NK-92 (cell line): ENCODE measurements around the gene LCOR.
"Not testable (repeated sequence)": the region's sequence is repeated elsewhere in the genome, so short reads cannot be mapped to it uniquely, and the experiment has no call there.

ENCODE experiments used
- DNase-seq: peaks from one replicate; lab custom pipeline; 2025; ENCODE audit not compliant: unreplicated experiment; lab: John Stamatoyannopoulos, UW

Gene LCOR

GRCh38 chr10:96924861-96925260 lies 92.8 kb downstream of the LCOR start:
- DNase-seq, result no peak

DNA sequence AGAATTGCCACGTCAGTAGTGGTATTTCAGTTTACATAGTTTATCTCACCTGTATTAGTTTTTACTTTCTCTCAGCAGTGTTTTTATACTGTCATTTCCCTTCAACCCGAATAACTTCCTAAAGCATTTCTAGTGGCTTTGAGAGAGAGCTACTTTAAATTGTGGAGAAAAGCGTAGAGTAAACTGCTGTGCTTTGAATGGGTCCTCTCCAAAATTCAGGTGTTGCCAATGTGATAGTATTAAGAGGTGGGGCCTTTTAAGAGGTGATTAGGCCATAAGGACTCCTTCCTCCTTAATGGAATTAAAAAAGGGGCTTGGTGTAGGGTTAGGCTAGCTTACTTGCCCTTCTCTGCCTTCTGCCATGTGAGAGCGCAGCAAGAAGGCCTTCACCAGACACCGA lies 98.4 kb downstream of the LCOR start:
- DNase-seq, result no peak

DNA sequence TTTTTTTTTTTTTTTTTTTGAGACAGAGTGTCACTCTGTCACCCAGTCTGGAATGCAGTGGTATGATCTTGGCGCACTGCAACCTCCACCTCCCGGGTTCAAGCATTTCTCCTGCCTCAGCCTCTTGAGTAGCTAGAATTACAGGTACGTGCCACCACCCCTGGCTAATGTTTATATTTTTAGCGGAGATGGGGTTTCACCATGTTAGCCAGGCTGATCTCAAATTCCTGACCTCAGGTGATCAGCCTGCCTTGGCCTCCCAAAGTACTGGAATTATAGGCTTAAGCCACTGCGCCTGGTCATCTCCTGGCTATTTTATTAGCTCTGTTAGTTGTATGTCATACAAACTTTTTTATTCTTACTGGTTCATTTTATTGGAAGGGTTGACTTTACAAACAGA lies 103.0 kb downstream of the LCOR start:
- no peak for DNase-seq

GRCh38 chr10:96935810-96936209 lies 103.7 kb downstream of the LCOR start:
- DNase-seq, result no peak

DNA sequence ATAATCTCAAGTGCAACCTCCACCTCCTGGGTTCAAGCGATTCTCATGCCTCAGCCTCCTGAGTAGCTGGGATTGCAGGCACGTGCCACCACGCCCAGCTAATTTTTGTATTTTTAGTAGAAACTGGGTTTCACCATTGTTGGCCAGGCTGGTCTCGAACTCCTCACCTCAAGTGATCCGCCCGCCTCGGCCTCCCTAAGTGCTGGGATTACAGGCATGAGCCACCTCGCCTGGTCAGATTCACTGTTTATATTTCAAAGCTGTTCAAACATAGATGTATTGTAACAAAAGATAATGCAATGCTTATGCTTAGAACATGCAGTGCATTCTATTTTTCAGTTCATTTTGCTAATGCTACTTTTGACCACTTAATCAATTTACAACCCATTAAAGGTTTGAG lies 111.1 kb downstream of the LCOR start:
- not testable (repeated sequence) for DNase-seq

GRCh38 chr10:96947036-96947435 lies 114.9 kb downstream of the LCOR start:
- DNase-seq, result no peak

DNA sequence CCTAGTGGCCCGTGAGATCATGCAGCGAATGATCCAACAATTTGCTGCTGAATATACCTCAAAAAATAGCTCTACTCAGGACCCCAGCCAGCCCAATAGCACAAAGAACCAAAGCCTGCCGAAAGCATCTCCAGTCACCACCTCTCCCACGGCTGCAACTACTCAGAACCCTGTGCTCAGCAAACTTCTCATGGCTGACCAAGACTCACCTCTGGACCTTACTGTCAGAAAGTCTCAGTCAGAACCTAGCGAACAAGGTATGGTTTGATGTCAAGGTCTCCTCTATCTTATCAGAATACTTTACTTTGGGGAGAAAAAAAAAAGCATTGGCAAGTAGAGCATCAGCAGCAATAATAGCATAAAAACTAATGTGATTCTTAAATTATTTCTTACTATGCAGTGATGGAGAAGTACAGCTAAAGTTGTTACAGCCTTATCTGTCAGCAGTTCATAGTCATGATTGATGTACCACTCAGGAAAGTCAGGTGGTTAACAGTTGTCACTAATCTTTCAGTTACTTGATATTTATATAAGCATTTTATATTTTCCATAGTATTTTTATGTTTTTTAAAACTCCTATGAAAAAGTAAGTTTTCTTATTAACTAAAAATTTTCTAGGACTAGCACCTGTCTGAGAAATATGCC lies 117.1 kb downstream of the LCOR start:
- DNase-seq, result no peak

DNA sequence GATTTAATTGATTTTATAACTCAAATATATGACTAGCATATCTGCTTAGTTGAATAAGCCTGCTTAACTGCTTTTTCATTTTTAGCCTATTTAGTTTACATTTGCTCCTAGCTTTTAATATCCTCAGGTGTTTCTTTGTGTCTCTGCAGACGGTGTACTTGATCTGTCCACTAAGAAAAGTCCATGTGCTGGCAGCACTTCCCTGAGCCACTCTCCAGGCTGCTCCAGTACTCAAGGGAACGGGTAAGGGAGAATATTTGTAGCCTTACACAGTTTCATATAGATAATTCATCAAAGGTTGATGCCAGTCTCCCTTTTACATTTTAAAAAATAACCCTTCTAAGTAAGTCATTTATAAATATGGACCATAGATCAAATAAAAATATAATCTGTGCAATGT lies 119.9 kb downstream of the LCOR start:
- no peak for DNase-seq

GRCh38 chr10:96955794-96956193 lies 123.7 kb downstream of the LCOR start:
- DNase-seq, result no peak

DNA sequence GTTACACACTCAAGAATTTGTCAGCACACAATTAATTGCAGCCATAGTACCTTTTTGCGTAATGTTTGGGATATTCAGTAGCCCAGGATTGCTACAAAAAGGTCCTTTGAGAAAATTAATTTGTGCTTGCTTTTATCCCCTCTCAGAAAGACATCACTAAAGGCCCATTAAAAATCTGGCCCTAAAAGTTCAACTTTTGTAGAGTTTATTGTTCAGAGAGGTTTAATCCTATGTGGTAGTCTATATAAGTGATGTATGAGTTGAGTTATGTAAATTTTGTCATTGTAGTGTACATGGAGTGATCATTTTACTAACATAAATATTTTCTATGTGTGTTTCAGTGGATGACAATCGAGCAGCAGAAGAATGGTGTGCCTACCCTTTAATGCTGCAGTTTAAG lies 126.0 kb downstream of the LCOR start:
- DNase-seq, result no peak

DNA sequence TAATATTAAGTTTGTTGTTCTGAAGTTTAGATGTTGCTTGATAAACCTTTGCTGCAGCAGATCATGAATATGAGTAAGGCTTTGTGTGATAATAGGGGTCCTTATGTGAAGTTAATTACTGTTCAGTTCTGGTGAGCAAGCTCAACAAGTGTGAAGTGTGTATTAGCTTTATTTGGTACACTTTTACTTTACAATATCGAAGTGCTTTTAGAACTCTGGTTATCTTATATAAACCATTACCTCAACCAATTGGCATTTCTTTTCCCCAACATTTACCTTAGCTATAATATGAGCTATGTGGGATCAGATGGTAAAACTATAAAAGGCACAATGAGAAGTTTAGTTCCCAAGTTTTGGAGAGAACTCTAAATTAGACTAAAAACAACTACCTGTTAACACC lies 127.6 kb downstream of the LCOR start:
- DNase-seq, result no peak

- no peak for DNase-seq
These were observed 128.8 kb downstream of the LCOR start for GRCh38 chr10:96960872-96961271.

DNA sequence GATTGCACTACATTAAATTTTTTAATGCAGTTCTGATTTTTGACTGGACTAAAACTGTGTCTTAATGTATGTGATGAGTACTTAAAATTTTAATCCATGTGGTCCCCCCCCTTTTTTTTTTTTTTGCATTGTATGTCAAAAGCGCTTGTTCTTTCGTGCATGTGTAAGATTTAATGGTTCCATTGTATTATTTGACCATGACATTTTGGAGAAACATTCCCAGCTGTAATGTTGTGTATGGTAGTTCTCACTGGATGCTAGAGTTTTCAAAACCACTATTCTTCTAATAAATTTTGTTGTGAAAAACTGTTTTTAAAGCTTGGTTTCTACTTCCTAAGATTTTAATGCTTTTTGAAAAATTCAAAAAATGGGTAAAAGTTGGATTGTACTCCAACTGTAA lies 132.0 kb downstream of the LCOR start:
- DNase-seq, result no peak

GRCh38 chr10:96967847-96968246 lies 135.7 kb downstream of the LCOR start:
- DNase-seq, result no peak

- no peak for DNase-seq
These were observed 136.8 kb downstream of the LCOR start for GRCh38 chr10:96968682-96969423.

GRCh38 chr10:96971324-96971723 lies 139.2 kb downstream of the LCOR start:
- no peak for DNase-seq

GRCh38 chr10:96972264-96972663 lies 140.2 kb downstream of the LCOR start:
- DNase-seq, result no peak

DNA sequence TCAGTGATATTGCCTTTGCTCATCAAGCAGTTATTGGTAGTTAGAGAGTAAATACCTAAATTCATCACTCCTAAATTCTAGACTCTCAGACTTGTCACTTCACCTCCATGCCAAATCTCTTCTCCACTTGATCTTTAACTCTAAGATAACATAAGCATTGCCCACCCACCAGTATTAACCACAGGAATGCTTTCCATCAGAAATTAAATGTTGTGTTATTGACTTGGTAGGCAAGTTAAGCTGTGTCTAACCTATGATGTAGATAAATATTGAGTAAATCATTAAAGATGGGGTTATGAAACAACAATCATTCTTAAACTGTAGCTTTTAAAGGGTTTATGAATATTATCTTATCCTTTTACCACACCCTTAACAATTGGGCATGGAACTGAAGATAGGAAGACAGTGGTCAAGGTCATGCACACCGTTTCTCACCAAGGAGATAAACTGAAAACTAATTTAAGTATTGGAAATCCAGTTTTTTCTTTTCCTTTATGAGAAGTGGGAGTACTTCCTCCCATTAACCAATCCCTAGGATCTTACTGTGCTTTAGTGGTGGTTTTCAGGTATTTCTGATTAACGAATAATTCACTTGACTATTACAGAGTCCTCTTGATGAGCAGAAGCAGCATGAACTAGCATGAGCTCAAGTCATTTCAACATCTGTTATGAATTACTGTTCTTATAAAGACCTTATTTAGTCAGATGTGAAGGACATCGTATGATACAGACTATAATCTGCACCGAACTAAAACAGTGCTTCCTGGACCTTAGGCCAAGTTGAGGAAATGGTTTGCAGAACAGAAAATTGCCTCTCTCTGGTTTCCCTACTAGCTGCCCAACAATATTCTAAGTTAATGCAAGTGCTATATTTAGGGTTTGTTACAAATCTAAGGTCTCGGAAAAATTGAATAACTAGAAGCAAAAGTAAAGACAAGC lies 142.0 kb downstream of the LCOR start:
- DNase-seq, result no peak

DNA sequence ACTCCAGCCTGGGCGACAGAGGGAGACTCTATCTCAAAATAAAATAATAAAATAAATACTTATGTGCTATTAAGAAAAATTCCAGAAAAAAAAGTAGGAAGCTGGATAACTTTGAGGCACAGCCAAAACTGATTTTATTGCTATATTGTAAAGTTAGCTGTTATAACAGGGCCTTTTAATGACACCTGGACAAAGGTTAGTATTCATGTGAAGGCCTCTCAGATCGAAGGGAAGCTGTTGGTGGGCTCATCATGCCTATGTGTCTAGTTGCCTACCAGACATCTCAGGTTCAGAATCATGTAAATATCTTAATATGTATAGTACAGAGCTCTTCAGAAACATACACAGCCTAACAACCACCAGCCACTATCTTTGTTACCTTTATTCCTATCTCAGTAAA lies 143.0 kb downstream of the LCOR start:
- no peak for DNase-seq

DNA sequence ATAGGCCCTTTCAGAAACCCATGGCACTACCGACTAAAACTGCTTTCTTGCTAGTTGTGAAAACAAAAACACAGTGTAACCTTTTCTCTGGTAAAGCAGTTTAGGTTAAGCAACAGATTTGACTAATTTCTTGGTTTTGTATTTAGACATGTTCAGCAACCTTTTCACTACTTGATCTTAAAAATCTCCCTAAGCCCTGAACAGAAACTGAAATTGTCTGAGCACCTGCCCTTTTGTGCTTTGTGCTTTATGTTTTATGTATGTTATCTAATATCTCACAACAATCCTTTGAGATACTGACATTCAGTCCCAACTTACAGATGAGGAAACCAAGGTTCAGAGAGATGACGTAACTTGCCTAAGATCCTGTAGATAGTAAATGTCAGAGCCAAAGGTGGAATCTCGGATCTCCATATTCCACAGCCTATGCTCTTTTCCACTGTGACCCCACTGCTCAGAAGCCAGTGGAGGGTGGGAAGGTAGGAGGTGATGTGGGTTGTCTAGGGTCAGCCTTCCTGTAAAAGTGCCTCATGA lies 146.6 kb downstream of the LCOR start:
- no peak for DNase-seq

DNA sequence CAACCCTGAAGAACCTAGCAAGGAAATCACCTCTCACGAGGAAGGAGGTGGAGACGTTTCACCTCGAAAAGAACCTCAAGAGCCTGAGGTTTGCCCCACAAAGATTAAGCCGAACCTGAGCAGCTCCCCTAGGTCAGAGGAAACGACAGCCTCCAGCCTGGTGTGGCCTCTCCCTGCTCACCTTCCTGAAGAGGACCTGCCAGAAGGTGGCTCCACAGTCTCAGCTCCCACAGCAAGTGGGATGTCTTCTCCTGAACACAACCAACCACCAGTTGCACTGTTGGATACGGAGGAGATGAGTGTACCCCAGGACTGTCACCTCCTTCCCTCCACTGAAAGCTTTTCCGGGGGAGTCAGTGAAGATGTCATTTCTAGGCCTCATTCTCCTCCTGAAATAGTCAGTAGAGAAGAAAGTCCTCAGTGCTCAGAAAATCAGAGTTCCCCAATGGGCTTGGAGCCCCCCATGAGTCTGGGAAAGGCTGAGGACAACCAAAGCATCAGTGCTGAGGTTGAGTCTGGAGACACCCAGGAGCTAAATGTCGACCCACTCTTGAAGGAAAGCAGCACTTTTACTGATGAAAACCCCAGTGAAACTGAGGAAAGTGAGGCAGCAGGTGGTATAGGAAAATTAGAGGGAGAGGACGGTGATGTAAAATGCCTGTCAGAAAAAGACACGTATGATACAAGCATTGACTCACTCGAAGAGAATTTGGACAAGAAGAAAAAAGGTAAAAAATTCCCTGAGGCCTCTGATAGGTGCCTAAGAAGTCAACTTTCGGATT lies 150.2 kb downstream of the LCOR start:
- no peak for DNase-seq
